ENCODE data around the gene E2F8. TPM values are rescaled to one million over a fixed set of nuclear protein-coding genes. Genes with fewer than 3 reads are reported as not detected.

Gene E2F8
- total RNA-seq, 1 donor from 2014 or later: 4.2 TPM

GRCh38 chr11:19209617-19210370 is 31.0 kb downstream of the E2F8 start:
- H3K27me3 ChIP-seq (ENCODE audit: control insufficient read depth in 3 of 3, insufficient read depth in 3 of 3, low read length in 3 of 3): no peaks in the 10 kb centered on the region
- no peaks in the 10 kb centered on the region for H3K9me3 ChIP-seq (ENCODE audit: control insufficient read depth in 3 of 3, low read length in 3 of 3)
- H3K4me3 ChIP-seq (ENCODE audit: low read length in 3 of 3): no peak overlapping the region
- peaks cover 7 to 12% (median 10%) of the 10 kb centered on the region in 3 donors for H3K4me1 ChIP-seq (ENCODE audit: control insufficient read depth in 3 of 3, insufficient read depth in 3 of 3, low read length in 3 of 3)
- peak overlapping the region; percentile 16 for H3K27ac ChIP-seq (ENCODE audit: low read depth, low read length)
- no peak overlapping the region for H3K9ac ChIP-seq (ENCODE audit: low read depth in 1 of 3, low read length in 3 of 3)
- H3K36me3 ChIP-seq (ENCODE audit: control insufficient read depth in 3 of 3, insufficient read depth in 3 of 3, low read length in 3 of 3): no peaks in the 10 kb centered on the region

DNA sequence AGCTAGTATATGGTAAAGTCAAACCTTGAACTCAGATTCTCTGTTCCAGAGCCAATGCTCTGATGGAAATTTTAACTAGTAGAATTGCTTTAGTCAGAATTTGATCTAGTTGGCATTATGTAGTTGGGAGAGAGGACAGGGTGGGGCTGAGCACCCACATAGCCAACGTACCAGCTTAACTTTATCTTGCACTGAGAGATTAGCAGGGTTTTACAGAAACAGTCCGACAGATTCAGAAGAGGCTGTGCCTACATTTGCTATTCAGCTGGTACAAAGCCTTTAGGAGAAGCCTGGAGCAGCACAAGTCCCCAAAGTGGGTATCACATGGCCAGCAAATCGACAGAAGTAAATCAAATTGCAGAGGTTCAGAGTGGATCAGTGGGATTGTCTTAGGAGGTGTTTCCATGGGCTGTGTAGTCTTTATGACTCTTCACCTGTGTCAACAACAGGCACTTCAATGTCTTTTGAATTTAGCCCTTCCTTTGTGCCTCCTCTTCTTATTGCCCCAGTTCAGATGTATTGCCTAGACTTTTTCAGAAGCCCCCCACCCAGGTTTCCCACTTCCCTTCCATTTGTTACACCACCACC is 31.7 kb downstream of the E2F8 start:
- no peak overlapping the region for H3K9ac ChIP-seq (ENCODE audit: low read depth in 1 of 3, low read length in 3 of 3)
- H3K4me1 ChIP-seq (ENCODE audit: control insufficient read depth in 3 of 3, insufficient read depth in 3 of 3, low read length in 3 of 3): peaks cover 7 to 12% (median 10%) of the 10 kb centered on the region in 3 donors
- no peaks in the 10 kb centered on the region for H3K9me3 ChIP-seq (ENCODE audit: control insufficient read depth in 3 of 3, low read length in 3 of 3)
- H3K27me3 ChIP-seq (ENCODE audit: control insufficient read depth in 3 of 3, insufficient read depth in 3 of 3, low read length in 3 of 3): no peaks in the 10 kb centered on the region
- no peaks in the 10 kb centered on the region for H3K36me3 ChIP-seq (ENCODE audit: control insufficient read depth in 3 of 3, insufficient read depth in 3 of 3, low read length in 3 of 3)
- no peak overlapping the region for H3K4me3 ChIP-seq (ENCODE audit: low read length in 3 of 3)
- H3K27ac ChIP-seq (ENCODE audit: low read depth, low read length): peak overlapping the region; percentile 16

DNA sequence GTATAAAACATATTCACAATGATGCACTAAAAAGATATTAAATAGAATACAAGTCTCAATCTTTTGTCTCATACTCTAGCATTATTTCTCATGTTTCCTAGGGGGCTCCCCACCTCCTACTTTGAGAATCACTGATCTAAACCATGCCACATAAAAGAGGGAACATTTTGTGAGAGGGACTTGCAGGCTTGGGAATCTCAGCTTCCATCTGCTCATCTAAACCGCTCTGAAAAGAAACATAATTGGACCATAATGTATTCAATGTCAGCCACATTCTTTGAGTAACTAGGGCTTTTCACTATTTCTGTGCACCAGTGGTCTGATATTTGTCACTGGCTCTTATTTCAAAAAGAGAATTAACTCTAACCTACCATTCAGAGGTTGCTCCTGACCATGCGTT is 32.6 kb downstream of the E2F8 start:
- H3K9ac ChIP-seq (ENCODE audit: low read depth in 1 of 3, low read length in 3 of 3): no peak overlapping the region
- H3K27ac ChIP-seq (ENCODE audit: low read depth, low read length): no peak overlapping the region
- no peaks in the 10 kb centered on the region for H3K27me3 ChIP-seq (ENCODE audit: control insufficient read depth in 3 of 3, insufficient read depth in 3 of 3, low read length in 3 of 3)
- no peaks in the 10 kb centered on the region for H3K36me3 ChIP-seq (ENCODE audit: control insufficient read depth in 3 of 3, insufficient read depth in 3 of 3, low read length in 3 of 3)
- no peak overlapping the region for H3K4me3 ChIP-seq (ENCODE audit: low read length in 3 of 3)
- peaks cover 7 to 12% (median 10%) of the 10 kb centered on the region in 3 donors for H3K4me1 ChIP-seq (ENCODE audit: control insufficient read depth in 3 of 3, insufficient read depth in 3 of 3, low read length in 3 of 3)
- no peaks in the 10 kb centered on the region for H3K9me3 ChIP-seq (ENCODE audit: control insufficient read depth in 3 of 3, low read length in 3 of 3)

- Histone ChIP-seq H3K9ac (ENCODE audit: low read depth in 1 of 3, low read length in 3 of 3) (no peak overlapping the region), H3K9me3 (ENCODE audit: control insufficient read depth in 3 of 3, low read length in 3 of 3) (no peaks in the 10 kb centered on the region), H3K27me3 (ENCODE audit: control insufficient read depth in 3 of 3, insufficient read depth in 3 of 3, low read length in 3 of 3) (no peaks in the 10 kb centered on the region), H3K36me3 (ENCODE audit: control insufficient read depth in 3 of 3, insufficient read depth in 3 of 3, low read length in 3 of 3) (no peaks in the 10 kb centered on the region), H3K4me1 (ENCODE audit: control insufficient read depth in 3 of 3, insufficient read depth in 3 of 3, low read length in 3 of 3) (peaks cover 14 to 24% (median 14%) of the 10 kb centered on the region in 3 donors), H3K4me3 (ENCODE audit: low read length in 3 of 3) (no peak overlapping the region), H3K27ac (ENCODE audit: low read depth, low read length) (no peak overlapping the region)
Measured at GRCh38 chr11:19204836-19205235, 35.9 kb downstream of the E2F8 start.

GRCh38 chr11:19201737-19202605 is 38.8 kb downstream of the E2F8 start, which contains the start of gene CSRP3:
CSRP3 (minus strand) TSS chr11:19201983; CDS start chr11:19192448, 9,535 bp downstream.
- peak within 1 kb of the TSS; percentile 84 to 90 (median 89) for H3K9ac ChIP-seq (ENCODE audit: low read depth in 1 of 3, low read length in 3 of 3)
- peak within 1 kb of the TSS; percentile 98 for H3K27ac ChIP-seq (ENCODE audit: low read depth, low read length)
- H3K4me3 ChIP-seq (ENCODE audit: low read length in 3 of 3): peak within 1 kb of the TSS; percentile 69 to 82 (median 72)
- no peaks in the 10 kb centered on the region for H3K36me3 ChIP-seq (ENCODE audit: control insufficient read depth in 3 of 3, insufficient read depth in 3 of 3, low read length in 3 of 3)
- no peaks in the 10 kb centered on the region for H3K9me3 ChIP-seq (ENCODE audit: control insufficient read depth in 3 of 3, low read length in 3 of 3)
- peaks cover 14 to 30% (median 17%) of the 10 kb centered on the region in 3 donors for H3K4me1 ChIP-seq (ENCODE audit: control insufficient read depth in 3 of 3, insufficient read depth in 3 of 3, low read length in 3 of 3)
- H3K27me3 ChIP-seq (ENCODE audit: control insufficient read depth in 3 of 3, insufficient read depth in 3 of 3, low read length in 3 of 3): no peaks in the 10 kb centered on the region

DNA sequence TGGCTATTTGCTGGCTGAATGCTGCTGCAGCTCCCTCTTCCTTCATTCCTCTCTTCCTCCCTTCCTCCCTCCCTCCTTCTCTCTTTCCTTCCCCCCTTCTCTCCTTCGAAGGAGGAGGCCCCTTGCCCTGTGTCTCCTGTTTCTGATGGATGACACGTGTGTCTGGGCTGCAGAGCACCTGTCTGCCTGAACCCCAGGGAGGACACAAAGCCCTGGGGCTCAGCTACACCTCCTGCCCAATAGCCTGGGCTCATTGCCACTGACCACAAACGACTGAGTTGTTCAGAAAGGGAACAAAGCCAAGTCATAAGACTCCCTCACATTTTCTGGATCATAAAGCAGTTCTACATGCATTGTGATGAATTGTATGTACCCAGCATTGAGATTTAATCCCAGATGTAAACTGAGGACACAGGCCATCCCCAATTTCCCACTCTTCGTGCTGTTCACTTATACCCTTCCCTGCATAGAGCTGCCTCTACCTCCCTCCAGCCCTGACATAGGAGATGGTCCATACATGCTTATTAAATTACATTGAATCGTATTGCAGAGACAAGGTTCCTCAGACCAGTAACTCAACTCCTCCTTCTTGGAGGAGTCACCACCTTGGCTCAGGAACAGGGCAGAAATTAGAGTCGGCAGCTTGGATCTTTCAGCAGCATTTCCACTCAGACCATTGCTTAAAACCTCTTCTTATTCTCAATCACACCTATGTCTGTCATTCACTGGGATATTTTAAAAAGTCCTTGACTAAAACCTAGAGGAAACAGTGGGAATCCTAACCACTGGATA is 40.1 kb downstream of the E2F8 start:
- no peaks in the 10 kb centered on the region for H3K36me3 ChIP-seq (ENCODE audit: control insufficient read depth in 3 of 3, insufficient read depth in 3 of 3, low read length in 3 of 3)
- peak overlapping the region; percentile 98 for H3K27ac ChIP-seq (ENCODE audit: low read depth, low read length)
- H3K4me3 ChIP-seq (ENCODE audit: low read length in 3 of 3): peak overlapping the region; percentile 69 to 82 (median 72)
- H3K27me3 ChIP-seq (ENCODE audit: control insufficient read depth in 3 of 3, insufficient read depth in 3 of 3, low read length in 3 of 3): no peaks in the 10 kb centered on the region
- H3K9ac ChIP-seq (ENCODE audit: low read depth in 1 of 3, low read length in 3 of 3): peak overlapping the region; percentile 84 to 90 (median 89)
- H3K4me1 ChIP-seq (ENCODE audit: control insufficient read depth in 3 of 3, insufficient read depth in 3 of 3, low read length in 3 of 3): peaks cover 17 to 30% (median 23%) of the 10 kb centered on the region in 3 donors
- H3K9me3 ChIP-seq (ENCODE audit: control insufficient read depth in 3 of 3, low read length in 3 of 3): no peaks in the 10 kb centered on the region

DNA sequence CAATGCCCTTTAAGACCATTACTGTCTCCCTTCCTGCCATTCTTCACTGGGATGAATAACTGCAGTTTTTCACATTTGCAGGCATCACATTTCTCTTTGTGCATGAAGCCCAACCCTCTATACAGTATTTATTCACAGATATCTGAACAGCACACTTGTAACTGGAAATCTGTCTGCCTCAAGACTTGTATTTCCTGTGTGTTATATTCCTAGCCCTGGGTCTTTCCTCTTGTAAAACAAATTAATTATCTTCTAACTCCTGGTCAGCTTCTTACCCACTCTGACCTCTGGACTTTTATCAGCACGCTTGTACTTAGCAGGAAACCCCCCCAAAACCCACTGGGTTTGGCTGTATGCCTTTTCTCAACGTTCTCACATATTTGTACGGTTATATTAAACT is 41.0 kb downstream of the E2F8 start:
- Histone ChIP-seq H3K4me3 (ENCODE audit: low read length in 3 of 3) (peak overlapping the region; percentile 69 to 82 (median 72)), H3K9me3 (ENCODE audit: control insufficient read depth in 3 of 3, low read length in 3 of 3) (no peaks in the 10 kb centered on the region), H3K36me3 (ENCODE audit: control insufficient read depth in 3 of 3, insufficient read depth in 3 of 3, low read length in 3 of 3) (no peaks in the 10 kb centered on the region), H3K27me3 (ENCODE audit: control insufficient read depth in 3 of 3, insufficient read depth in 3 of 3, low read length in 3 of 3) (no peaks in the 10 kb centered on the region), H3K27ac (ENCODE audit: low read depth, low read length) (peak overlapping the region; percentile 98), H3K9ac (ENCODE audit: low read depth in 1 of 3, low read length in 3 of 3) (peak overlapping the region; percentile 84 to 90 (median 89)), H3K4me1 (ENCODE audit: control insufficient read depth in 3 of 3, insufficient read depth in 3 of 3, low read length in 3 of 3) (peaks cover 20 to 33% (median 23%) of the 10 kb centered on the region in 3 donors)

DNA sequence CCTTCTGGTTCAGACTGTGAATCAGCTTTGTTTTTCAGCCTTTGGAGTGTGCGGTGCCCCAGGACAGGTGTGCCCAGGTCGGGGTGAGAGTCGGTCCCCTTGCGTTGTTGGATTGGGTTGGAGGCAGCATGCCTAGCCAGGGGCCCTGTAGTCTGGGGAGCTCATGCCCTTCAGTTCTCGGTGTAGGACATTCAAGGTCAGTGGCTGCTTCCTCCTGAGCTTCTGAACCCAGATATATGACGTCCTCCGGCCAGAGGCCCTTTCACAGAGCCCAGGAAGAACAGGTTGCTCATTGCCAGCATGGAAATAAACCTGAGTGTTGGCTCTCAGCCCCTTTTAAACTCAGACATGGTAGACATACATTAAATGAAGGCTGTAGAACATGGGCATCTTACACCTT is 41.7 kb downstream of the E2F8 start:
- Histone ChIP-seq H3K27me3 (ENCODE audit: control insufficient read depth in 3 of 3, insufficient read depth in 3 of 3, low read length in 3 of 3) (no peaks in the 10 kb centered on the region), H3K9me3 (ENCODE audit: control insufficient read depth in 3 of 3, low read length in 3 of 3) (no peaks in the 10 kb centered on the region), H3K36me3 (ENCODE audit: control insufficient read depth in 3 of 3, insufficient read depth in 3 of 3, low read length in 3 of 3) (no peaks in the 10 kb centered on the region), H3K27ac (ENCODE audit: low read depth, low read length) (peak overlapping the region; percentile 98), H3K4me3 (ENCODE audit: low read length in 3 of 3) (peak overlapping the region; percentile 69 to 82 (median 72)), H3K9ac (ENCODE audit: low read depth in 1 of 3, low read length in 3 of 3) (peak overlapping the region; percentile 47 to 90 (median 89)), H3K4me1 (ENCODE audit: control insufficient read depth in 3 of 3, insufficient read depth in 3 of 3, low read length in 3 of 3) (peaks cover 25 to 40% (median 30%) of the 10 kb centered on the region in 3 donors)

GRCh38 chr11:19196432-19196831 is 44.3 kb downstream of the E2F8 start:
- Histone ChIP-seq H3K4me1 (ENCODE audit: control insufficient read depth in 3 of 3, insufficient read depth in 3 of 3, low read length in 3 of 3) (peaks cover 30 to 52% (median 38%) of the 10 kb centered on the region in 3 donors), H3K9ac (ENCODE audit: low read depth in 1 of 3, low read length in 3 of 3) (peak overlapping the region in 2 of 3 donors; percentile 15 to 33), H3K4me3 (ENCODE audit: low read length in 3 of 3) (no peak overlapping the region), H3K27ac (ENCODE audit: low read depth, low read length) (peak overlapping the region; percentile 98), H3K9me3 (ENCODE audit: control insufficient read depth in 3 of 3, low read length in 3 of 3) (no peaks in the 10 kb centered on the region), H3K36me3 (ENCODE audit: control insufficient read depth in 3 of 3, insufficient read depth in 3 of 3, low read length in 3 of 3) (peaks cover under 1 to 7% (median 5%) of the 10 kb centered on the region in 3 donors), H3K27me3 (ENCODE audit: control insufficient read depth in 3 of 3, insufficient read depth in 3 of 3, low read length in 3 of 3) (no peaks in the 10 kb centered on the region)
